C4-2B (cell line): ENCODE results near the gene FNDC8.

ENCODE experiments used
- ZFX ChIP-seq: fragments of 450-650 bp; IDR thresholded peaks from 2 replicates; pipeline ENCODE4 v1.6.1; 2017
- TF ChIP-seq, protein P1 (sequence below): fragments of 450-650 bp; conservative IDR thresholded peaks from 2 replicates; pipeline ENCODE4 v1.5.1; 2017; ENCODE audit warnings: mild to moderate bottlenecking

DNA sequence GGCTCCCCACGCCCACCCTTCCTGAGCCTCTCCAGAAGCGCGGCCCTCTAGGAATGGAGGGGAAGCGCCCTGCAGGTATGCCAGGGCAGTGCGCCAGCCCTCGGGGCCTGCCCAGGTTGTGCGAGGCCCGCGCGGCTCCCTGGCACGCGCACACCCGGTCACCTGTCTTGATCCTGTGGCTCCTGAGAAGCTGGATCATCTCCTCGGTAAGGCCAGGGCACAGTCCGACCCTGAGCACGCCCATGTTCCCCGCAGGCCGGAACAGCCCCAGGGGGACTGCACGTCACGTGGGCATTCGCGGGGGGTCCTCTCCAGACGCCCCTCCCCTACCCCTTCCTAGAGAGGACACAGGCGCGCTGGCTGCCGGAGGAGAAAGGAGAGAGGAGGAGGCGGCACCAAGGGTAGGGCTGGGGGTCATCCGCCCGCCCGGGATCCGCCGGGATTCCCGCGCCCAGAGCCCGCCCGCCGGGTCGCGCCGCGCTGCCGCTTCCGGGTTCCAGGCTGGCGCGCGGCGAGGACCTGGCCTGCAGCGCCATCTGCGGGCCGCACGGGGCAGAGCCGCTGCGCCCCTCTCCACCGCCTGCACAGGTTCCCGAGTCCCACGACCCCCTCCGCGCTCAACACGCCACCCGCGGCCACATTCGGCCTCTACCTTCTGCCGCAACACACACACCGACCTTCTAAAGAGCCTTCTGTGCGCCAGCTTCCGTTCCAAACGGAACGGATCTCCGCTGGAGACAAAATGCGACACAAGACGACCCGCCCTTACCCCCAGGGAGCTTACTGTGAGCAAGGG, 1.8 kb upstream of the FNDC8 start, which contains the start of gene RAD51D:
- TF ChIP-seq, protein P1, sequence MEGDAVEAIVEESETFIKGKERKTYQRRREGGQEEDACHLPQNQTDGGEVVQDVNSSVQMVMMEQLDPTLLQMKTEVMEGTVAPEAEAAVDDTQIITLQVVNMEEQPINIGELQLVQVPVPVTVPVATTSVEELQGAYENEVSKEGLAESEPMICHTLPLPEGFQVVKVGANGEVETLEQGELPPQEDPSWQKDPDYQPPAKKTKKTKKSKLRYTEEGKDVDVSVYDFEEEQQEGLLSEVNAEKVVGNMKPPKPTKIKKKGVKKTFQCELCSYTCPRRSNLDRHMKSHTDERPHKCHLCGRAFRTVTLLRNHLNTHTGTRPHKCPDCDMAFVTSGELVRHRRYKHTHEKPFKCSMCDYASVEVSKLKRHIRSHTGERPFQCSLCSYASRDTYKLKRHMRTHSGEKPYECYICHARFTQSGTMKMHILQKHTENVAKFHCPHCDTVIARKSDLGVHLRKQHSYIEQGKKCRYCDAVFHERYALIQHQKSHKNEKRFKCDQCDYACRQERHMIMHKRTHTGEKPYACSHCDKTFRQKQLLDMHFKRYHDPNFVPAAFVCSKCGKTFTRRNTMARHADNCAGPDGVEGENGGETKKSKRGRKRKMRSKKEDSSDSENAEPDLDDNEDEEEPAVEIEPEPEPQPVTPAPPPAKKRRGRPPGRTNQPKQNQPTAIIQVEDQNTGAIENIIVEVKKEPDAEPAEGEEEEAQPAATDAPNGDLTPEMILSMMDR = peak; percentile 99
- peak; percentile 78; the same call in 1 of the 2 replicates for TF ChIP-seq ZFX
